IMR-90 (cell line): ENCODE data around the gene CLCA1. TPM values are rescaled to one million over a fixed set of nuclear protein-coding genes. Genes with fewer than 3 reads are reported as not detected.

Source experiments
- ATAC-seq: fragments of 200-7000 bp; cut with Tn5 transposase; 2 replicates; pipeline ENCODE4 v1.9.1; 2020; ENCODE audit warnings: low read depth, mild to moderate bottlenecking, moderate library complexity
- BruUV-seq: library from RNA; stranded (reverse); fragments of 400-500 nt; replicated peaks from 2 replicates; lab custom pipeline; 2021; lab: Mats Ljungman, UMichigan
- CTCF ChIA-PET: fragments of 300-600 bp; formaldehyde crosslinking; extraction: SDS; loops from one replicate; lab custom pipeline; 2021; ENCODE audit warnings: antibody characterized with exemption; lab: Yijun Ruan, JAX
- POLR2A ChIA-PET: fragments of 300-600 bp; sonication (Branson Sonifier 250); formaldehyde crosslinking; loops from one replicate; lab custom pipeline; 2022; ENCODE audit warnings: antibody characterized with exemption; ENCODE audit not compliant: unreplicated experiment; lab: Charles Lee
- DNase-seq: peaks from one replicate; pipeline ENCODE4 v3.0.0; 2013
- H2AFZ ChIP-seq: replicated peaks from 2 replicates; pipeline ENCODE3; 2013; ENCODE audit warnings: low read length, mild to moderate bottlenecking; ENCODE audit not compliant: poor library complexity
- H2AK5ac ChIP-seq: 2 replicates; pipeline ENCODE4 v1.6.1; 2013; ENCODE audit warnings: low read depth, low read length, inconsistent platforms
- H2AK9ac ChIP-seq: replicated peaks from 2 replicates; pipeline ENCODE3; 2013; ENCODE audit warnings: mild to moderate bottlenecking, low read depth, low read length, moderate library complexity; ENCODE audit not compliant: poor library complexity
- H2BK120ac ChIP-seq: 2 replicates; pipeline ENCODE4 v1.6.1; 2013; ENCODE audit warnings: low read depth, low read length, inconsistent platforms
- H2BK15ac ChIP-seq: 3 replicates; pipeline ENCODE4 v1.6.1; 2013; ENCODE audit warnings: low read depth, low read length, inconsistent platforms
- H2BK20ac ChIP-seq: 2 replicates; pipeline ENCODE4 v1.6.1; 2013; ENCODE audit warnings: low read depth, mild to moderate bottlenecking, inconsistent platforms, low read length, moderate library complexity
- H2BK5ac ChIP-seq: 2 replicates; pipeline ENCODE4 v1.6.1; 2013; ENCODE audit warnings: mild to moderate bottlenecking, low read depth, low read length, inconsistent platforms; ENCODE audit not compliant: poor library complexity, severe bottlenecking
- H3K14ac ChIP-seq: replicated peaks from 2 replicates; pipeline ENCODE4 v1.6.1; 2013; ENCODE audit warnings: low read depth, low read length, inconsistent platforms
- H3K18ac ChIP-seq: 2 replicates; pipeline ENCODE4 v1.6.1; 2013; ENCODE audit warnings: low read depth, low read length, control low read depth
- H3K23ac ChIP-seq: 2 replicates; pipeline ENCODE4 v1.6.1; 2013; ENCODE audit warnings: low read depth, low read length, inconsistent platforms
- H3K27ac ChIP-seq: 2 replicates; pipeline ENCODE4 v1.5.1; 2013; ENCODE audit warnings: mild to moderate bottlenecking, control low read depth, low read length; ENCODE audit not compliant: insufficient read depth
- H3K27me3 ChIP-seq: 2 replicates; pipeline ENCODE4 v1.6.1; 2013; ENCODE audit warnings: low read length; ENCODE audit not compliant: control insufficient read depth, insufficient read depth
- H3K36me3 ChIP-seq: 2 replicates; pipeline ENCODE4 v1.6.1; 2013; ENCODE audit warnings: low read length, mixed read lengths; ENCODE audit not compliant: control insufficient read depth, insufficient read depth
- H3K4ac ChIP-seq: 2 replicates; pipeline ENCODE4 v1.6.1; 2013; ENCODE audit warnings: low read depth, low read length, inconsistent platforms
- H3K4me1 ChIP-seq: 2 replicates; pipeline ENCODE4 v1.6.1; 2013; ENCODE audit warnings: low read length, mixed read lengths; ENCODE audit not compliant: control insufficient read depth, insufficient read depth
- H3K4me2 ChIP-seq: 2 replicates; pipeline ENCODE4 v1.6.1; 2013; ENCODE audit warnings: low read depth, mild to moderate bottlenecking, control low read depth, low read length, moderate library complexity
- H3K4me3 ChIP-seq: 2 replicates; pipeline ENCODE4 v1.5.1; 2013; ENCODE audit warnings: low read depth, mild to moderate bottlenecking, control low read depth, low read length, moderate library complexity; ENCODE audit not compliant: insufficient read depth
- H3K56ac ChIP-seq: 2 replicates; pipeline ENCODE4 v1.6.1; 2013; ENCODE audit warnings: low read length, inconsistent platforms; ENCODE audit not compliant: insufficient read depth; ENCODE audit errors: extremely low read depth
- H3K79me1 ChIP-seq, 2 experiments: 2 replicates each; pipeline ENCODE4 v1.6.1; 2013; ENCODE audit warnings: low read length in 2 of 2, inconsistent platforms in 1 of 2, low read depth in 1 of 2
- H3K9ac ChIP-seq: 2 replicates; pipeline ENCODE4 v1.6.1; 2013; ENCODE audit warnings: low read depth, low read length, control low read depth
- H3K9me1 ChIP-seq: 2 replicates; pipeline ENCODE4 v1.6.1; 2013; ENCODE audit warnings: low read length, inconsistent platforms; ENCODE audit not compliant: insufficient read depth
- H3K9me3 ChIP-seq: 2 replicates; pipeline ENCODE4 v1.6.1; 2013; ENCODE audit warnings: low read length; ENCODE audit not compliant: control insufficient read depth, insufficient read depth
- H4K20me1 ChIP-seq: 2 replicates; pipeline ENCODE4 v1.6.1; 2013; ENCODE audit warnings: low read length, inconsistent platforms; ENCODE audit not compliant: insufficient read depth
- H4K5ac ChIP-seq: 2 replicates; pipeline ENCODE4 v1.6.1; 2013; ENCODE audit warnings: mild to moderate bottlenecking, low read depth, low read length, control low read depth
- H4K8ac ChIP-seq, 2 experiments: 2 replicates each; pipeline ENCODE4 v1.6.1; 2013; ENCODE audit warnings: low read depth in 2 of 2, low read length in 2 of 2, control low read depth in 1 of 2, inconsistent platforms in 1 of 2
- H4K91ac ChIP-seq: 2 replicates; pipeline ENCODE4 v1.6.1; 2013; ENCODE audit warnings: low read depth, low read length, inconsistent platforms; ENCODE audit not compliant: insufficient read depth
- BHLHE40 ChIP-seq: fragments of 150-350 bp; IDR thresholded peaks from 2 replicates; pipeline ENCODE4 v1.6.1; 2016; ENCODE audit warnings: mild to moderate bottlenecking, low read depth, low read length
- CEBPB ChIP-seq: IDR thresholded peaks from 2 replicates; pipeline ENCODE4 v1.6.1; 2012; ENCODE audit warnings: low read depth, low read length, improper control_type of control experiment
- CHD1 ChIP-seq: IDR thresholded peaks from 2 replicates; pipeline ENCODE4 v1.6.1; 2012; ENCODE audit warnings: low read depth, low read length, improper control_type of control experiment
- CTCF ChIP-seq: conservative IDR thresholded peaks from 2 replicates; pipeline ENCODE4 v1.5.1; 2012; ENCODE audit warnings: mild to moderate bottlenecking, low read depth, low read length, improper control_type of control experiment
- FOS ChIP-seq: fragments of 150-350 bp; IDR thresholded peaks from 2 replicates; pipeline ENCODE4 v1.6.1; 2016; ENCODE audit warnings: low read depth, low read length
- MAFK ChIP-seq: IDR thresholded peaks from 2 replicates; pipeline ENCODE4 v1.6.1; 2012; ENCODE audit warnings: low read depth, low read length, improper control_type of control experiment
- MAZ ChIP-seq: IDR thresholded peaks from 2 replicates; pipeline ENCODE4 v1.6.1; 2012; ENCODE audit warnings: low read depth, mild to moderate bottlenecking, low read length, improper control_type of control experiment, moderate library complexity, borderline replicate concordance
- NFE2L2 ChIP-seq: fragments of 150-350 bp; IDR thresholded peaks from 2 replicates; pipeline ENCODE4 v1.6.1; 2016; ENCODE audit warnings: low read depth, mild to moderate bottlenecking, low read length
- POLR2A ChIP-seq: IDR thresholded peaks from 2 replicates; pipeline ENCODE4 v1.6.1; 2012; ENCODE audit warnings: mild to moderate bottlenecking, low read depth, low read length
- RAD21 ChIP-seq: IDR thresholded peaks from 2 replicates; pipeline ENCODE4 v1.6.1; 2012; ENCODE audit warnings: low read length, improper control_type of control experiment
- RCOR1 ChIP-seq: IDR thresholded peaks from 2 replicates; pipeline ENCODE4 v1.6.1; 2012; ENCODE audit warnings: mild to moderate bottlenecking, low read length, improper control_type of control experiment; ENCODE audit not compliant: insufficient replicate concordance
- RFX5 ChIP-seq: IDR thresholded peaks from 2 replicates; pipeline ENCODE4 v1.8.0; 2012; ENCODE audit warnings: low read depth, mild to moderate bottlenecking, low read length, moderate library complexity
- SMC3 ChIP-seq: fragments of 150-350 bp; IDR thresholded peaks from 2 replicates; pipeline ENCODE4 v1.6.1; 2016; ENCODE audit warnings: low read depth, mild to moderate bottlenecking, antibody characterized with exemption, low read length, moderate library complexity
- USF2 ChIP-seq: fragments of 150-350 bp; IDR thresholded peaks from 2 replicates; pipeline ENCODE4 v1.6.1; 2017; ENCODE audit warnings: mild to moderate bottlenecking, antibody characterized with exemption, low read length, low read depth
- dilution Hi-C: fragments of 300-500 bp; cut with HindIII; formaldehyde crosslinking; loops from one replicate; pipeline ENCODE4 v1.14.3; 2018; ENCODE audit warnings: low sequenced_read_pairs; ENCODE audit not compliant: unreplicated experiment
- in situ Hi-C: fragments of 300-500 bp; cut with MboI; formaldehyde crosslinking; loops from 3 replicates; pipeline ENCODE4 v1.14.3; 2019; ENCODE audit warnings: low sequenced_read_pairs, inconsistent platforms, mixed read lengths
- intact Hi-C: fragments of 100-400 bp; cut with micrococcal nuclease; formaldehyde crosslinking; loops from 2 replicates; pipeline ENCODE4 v1.10.0; 2022
- polyA plus RNA-seq, 3 experiments: library from polyadenylated mRNA; depleted of rRNA; stranded (reverse); fragments of >200 nt; gene quantifications; 2 replicates each; pipeline ENCODE4 v1.2.3, GENCODE V29; 2012; ENCODE audit warnings: low replicate concordance in 1 of 3
- total RNA-seq: library from RNA; depleted of rRNA; stranded (reverse); fragments of >200 nt; gene quantifications from 2 replicates; pipeline ENCODE4 v1.2.3, GENCODE V29; 2012

Gene CLCA1
- total and polyA plus RNA-seq, 2 of the 4 experiments (the other 2 are of a cell fraction), result not detected

- DNase-seq (no peak), ATAC-seq (no peak)
- Histone ChIP-seq H2BK5ac (no peak overlapping the region), H3K9me1 (no peaks in the 10 kb centered on the region), H3K14ac (no peak overlapping the region), H3K9ac (no peak overlapping the region), H2BK120ac (no peak overlapping the region), H3K9me3 (no peaks in the 10 kb centered on the region), H2AFZ (no peak overlapping the region), H4K20me1 (no peaks in the 10 kb centered on the region), H4K8ac (no peak overlapping the region), H4K5ac (no peak overlapping the region), H2AK5ac (no peak overlapping the region), H2BK15ac (no peak overlapping the region), H3K4me2 (no peak overlapping the region), H3K23ac (no peak overlapping the region), H3K27ac (no peak overlapping the region), H2AK9ac (no peak overlapping the region), H3K18ac (no peak overlapping the region), H3K4me1 (no peaks in the 10 kb centered on the region), H3K27me3 (peaks cover 1% of the 10 kb centered on the region; the same call in 1 of the 2 replicates), H3K4ac (no peak overlapping the region), H3K56ac (no peak overlapping the region), H2BK20ac (no peak overlapping the region), H4K91ac (no peak overlapping the region), H3K4me3 (no peak overlapping the region), H3K36me3 (no peaks in the 10 kb centered on the region), H3K79me1 (no peaks in the 10 kb centered on the region)
- dilution Hi-C loops, result no loop called here
- ChIA-PET POLR2A (no interaction called here), CTCF (interaction anchor here (0.8 to 1.4 kb wide), 3 partner anchors 10 to 75 kb away, joined by 3 to 4 read pairs (median 3); no protein-coding TSS in a partner anchor)
- intact Hi-C loops, result no loop called here
- TF ChIP-seq RFX5 (no peak), MAZ (no peak), CTCF (no peak), SMC3 (no peak), NFE2L2 (no peak), FOS (no peak), CEBPB (no peak), RCOR1 (no peak), USF2 (no peak), POLR2A (no peak), RAD21 (no peak), MAFK (no peak), BHLHE40 (no peak), CHD1 (no peak)
- BruUV-seq, result no TSS peak
- in situ Hi-C loops, result no loop called here
Measured at GRCh38 chr1:86542631-86543030, 73.9 kb downstream of the CLCA1 start.
